CD8-positive, alpha-beta memory T cell (primary cell): Measurements from ENCODE around the gene VIL1. TPM values are rescaled to one million over a fixed set of nuclear protein-coding genes. Genes with fewer than 3 reads are reported as not detected.
A peak's percentile ranks its signal among the peaks of the same experiment; 100 is the strongest.

ENCODE experiments used
- CTCF ChIA-PET: fragments of 350-600 bp; sonication (Branson Sonifier 250); formaldehyde crosslinking; loops from one replicate; lab custom pipeline; 2021; ENCODE audit warnings: antibody characterized with exemption; lab: Charles Lee
- POLR2A ChIA-PET: fragments of 350-600 bp; sonication (Branson Sonifier 250); formaldehyde crosslinking; loops from one replicate; lab custom pipeline; 2021; ENCODE audit warnings: antibody characterized with exemption; lab: Charles Lee
- DNase-seq, 5 donors: peaks; one replicate each; pipeline versions ENCODE4 v3.0.0 to v3.0.0-alpha.2; 2020 to 2022; ENCODE audit warnings: mixed read lengths in 1 of 5
- H3K27ac ChIP-seq: one replicate; pipeline ENCODE4 v1.7.0; 2013; ENCODE audit warnings: low read depth, mild to moderate bottlenecking, low read length, moderate library complexity
- H3K27me3 ChIP-seq: 2 replicates; pipeline ENCODE4 v1.7.0; 2013; ENCODE audit warnings: low read length, mild to moderate bottlenecking; ENCODE audit not compliant: insufficient read depth, poor library complexity, severe bottlenecking
- H3K36me3 ChIP-seq: 2 replicates; pipeline ENCODE4 v1.7.0; 2013; ENCODE audit warnings: mild to moderate bottlenecking, low read length, moderate library complexity; ENCODE audit not compliant: insufficient read depth
- H3K4me1 ChIP-seq: 2 replicates; pipeline ENCODE4 v1.7.0; 2013; ENCODE audit warnings: mild to moderate bottlenecking, low read length, moderate library complexity; ENCODE audit not compliant: insufficient read depth
- H3K4me3 ChIP-seq: 2 replicates; pipeline ENCODE4 v1.7.0; 2013; ENCODE audit warnings: mild to moderate bottlenecking, low read length
- H3K9me3 ChIP-seq: 2 replicates; pipeline ENCODE4 v1.7.0; 2013; ENCODE audit warnings: mild to moderate bottlenecking, low read length
- H3K27ac Mint-ChIP-seq, 8 donors: one replicate each; pipeline ENCODE4 v1.8.0; 2020 to 2021; ENCODE audit warnings: mixed read lengths in 8 of 8, mild to moderate bottlenecking in 6 of 8, inconsistent platforms in 3 of 8, moderate library complexity in 3 of 8
- H3K27me3 Mint-ChIP-seq, 2 donors: one replicate each; pipeline ENCODE4 v1.8.0; 2020 to 2021; ENCODE audit warnings: mixed read lengths in 2 of 2, mild to moderate bottlenecking in 1 of 2, moderate library complexity in 1 of 2
- H3K36me3 Mint-ChIP-seq, 3 donors: one replicate each; pipeline ENCODE4 v1.8.0; 2020 to 2021; ENCODE audit warnings: mixed read lengths in 3 of 3, inconsistent platforms in 1 of 3, mild to moderate bottlenecking in 1 of 3
- H3K4me1 Mint-ChIP-seq, 3 donors: one replicate each; pipeline ENCODE4 v1.8.0; 2020 to 2021; ENCODE audit warnings: mixed read lengths in 3 of 3, inconsistent platforms in 1 of 3, mild to moderate bottlenecking in 1 of 3
- H3K4me3 Mint-ChIP-seq, 7 donors: one replicate each; pipeline ENCODE4 v1.8.0; 2020 to 2021; ENCODE audit warnings: mixed read lengths in 7 of 7, mild to moderate bottlenecking in 6 of 7, moderate library complexity in 4 of 7, inconsistent platforms in 2 of 7
- H3K9me3 Mint-ChIP-seq, 5 donors: one replicate each; pipeline ENCODE4 v1.8.0; 2020 to 2022; ENCODE audit warnings: mixed read lengths in 5 of 5, mild to moderate bottlenecking in 3 of 5, moderate library complexity in 2 of 5, inconsistent platforms in 1 of 5
- polyA plus RNA-seq: library from polyadenylated mRNA; unstranded; fragments of 300-500 nt; fragmentation: Illumina TruSeq; gene quantifications from one replicate; pipeline ENCODE4 v1.2.3, GENCODE V29; 2021
- total RNA-seq, 2 experiments: library from RNA; stranded (reverse); gene quantifications; one replicate each; pipeline ENCODE4 v1.2.3, GENCODE V29; 2021

VIL1 gene
- total and polyA plus RNA-seq, 3 experiments from 2014 or later, result not detected

GRCh38 chr2:218434456-218434855 is 15.5 kb downstream of the VIL1 start:
- Histone ChIP-seq H3K9me3 (no peaks in the 10 kb centered on the region), H3K4me3 (no peak overlapping the region), H3K36me3 (no peaks in the 10 kb centered on the region), H3K27me3 (no peaks in the 10 kb centered on the region), H3K4me1 (no peaks in the 10 kb centered on the region), H3K27ac (no peak overlapping the region)
- Mint-ChIP-seq H3K4me3 (no peak overlapping the region), H3K27ac (no peak overlapping the region), H3K27me3 (peaks cover 3 to 6% of the 10 kb centered on the region in 2 donors), H3K36me3 (no peaks in the 10 kb centered on the region), H3K4me1 (peaks cover 0 to 5% (median 0%) of the 10 kb centered on the region in 3 donors), H3K9me3 (no peaks in the 10 kb centered on the region)
- no peak for DNase-seq
- ChIA-PET POLR2A (no interaction called here), CTCF (no interaction called here)

DNA sequence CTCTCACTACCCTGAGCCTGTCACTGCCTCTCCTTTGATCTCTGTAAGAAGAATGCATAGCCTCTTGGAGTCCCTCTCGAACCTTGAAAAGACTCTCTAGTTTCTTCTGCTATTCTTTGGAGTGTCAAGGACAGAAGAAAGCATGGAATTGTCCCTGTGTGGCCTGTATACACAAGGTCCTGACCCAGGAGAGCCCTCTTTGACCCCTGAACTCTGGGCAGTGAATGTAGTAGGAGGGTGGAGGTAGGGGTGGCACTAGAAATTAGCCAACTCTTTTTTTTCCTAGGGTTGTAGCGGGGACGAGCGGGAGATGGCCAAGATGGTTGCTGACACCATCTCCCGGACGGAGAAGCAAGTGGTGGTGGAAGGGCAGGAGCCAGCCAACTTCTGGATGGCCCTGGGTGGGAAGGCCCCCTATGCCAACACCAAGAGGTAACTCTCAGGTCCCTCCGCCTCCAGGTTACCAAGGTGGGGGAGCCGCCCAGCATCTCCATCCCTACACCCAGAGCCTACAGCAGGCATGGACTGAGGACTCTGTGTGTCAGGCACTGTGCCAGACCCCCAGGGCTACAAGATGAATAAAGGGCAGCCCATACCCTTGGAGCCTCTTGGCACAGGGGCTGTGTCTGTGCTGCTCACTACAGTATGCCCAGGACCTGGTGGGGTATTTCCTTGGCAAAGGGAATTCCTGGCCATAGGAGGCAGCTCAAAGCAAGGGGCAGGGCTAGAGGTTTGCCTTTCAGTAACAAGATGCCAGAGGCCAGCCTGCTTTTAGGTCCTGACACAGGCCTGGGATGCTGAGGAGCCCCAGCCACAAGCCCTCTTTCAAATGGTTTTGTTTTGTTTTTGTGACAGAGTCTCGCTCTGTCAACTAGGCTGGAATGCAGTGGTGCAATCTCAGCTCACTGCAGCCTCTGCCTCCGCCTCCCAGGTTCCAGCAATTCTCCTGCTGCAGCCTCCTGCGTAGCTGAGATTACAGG is 16.4 kb downstream of the VIL1 start:
- no peaks in the 10 kb centered on the region for H3K9me3 ChIP-seq
- POLR2A ChIA-PET, result no interaction called here
- H3K9me3 Mint-ChIP-seq, result no peaks in the 10 kb centered on the region
- H3K36me3 ChIP-seq, result no peaks in the 10 kb centered on the region
- H3K4me1 Mint-ChIP-seq, result peaks cover 0 to 2% (median 0%) of the 10 kb centered on the region in 3 donors
- no peak overlapping the region for H3K4me3 ChIP-seq
- no peak overlapping the region for H3K27ac ChIP-seq
- H3K27ac Mint-ChIP-seq, result peak overlapping the region in 1 of 8 donors; percentile 45
- H3K27me3 Mint-ChIP-seq, result peaks cover 3 to 6% of the 10 kb centered on the region in 2 donors
- H3K4me1 ChIP-seq, result no peaks in the 10 kb centered on the region
- H3K27me3 ChIP-seq, result no peaks in the 10 kb centered on the region
- H3K4me3 Mint-ChIP-seq, result no peak overlapping the region
- H3K36me3 Mint-ChIP-seq, result no peaks in the 10 kb centered on the region
- no peak for DNase-seq
- CTCF ChIA-PET, result no interaction called here

DNA sequence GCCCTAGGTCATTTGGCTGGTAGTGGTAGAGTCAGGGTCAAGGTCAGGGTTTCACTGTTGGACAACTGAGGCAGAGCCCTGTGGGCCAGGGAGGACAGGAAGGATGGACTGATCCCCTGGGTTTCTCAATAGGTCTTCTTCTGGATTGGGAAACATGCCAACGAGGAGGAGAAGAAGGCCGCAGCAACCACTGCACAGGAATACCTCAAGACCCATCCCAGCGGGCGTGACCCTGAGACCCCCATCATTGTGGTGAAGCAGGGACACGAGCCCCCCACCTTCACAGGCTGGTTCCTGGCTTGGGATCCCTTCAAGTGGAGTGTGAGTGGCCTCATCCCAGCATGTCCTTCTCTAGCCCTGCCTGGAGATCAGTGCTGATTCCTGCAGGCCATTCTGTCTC is 18.1 kb downstream of the VIL1 start:
- Histone ChIP-seq H3K27ac (no peak overlapping the region), H3K4me1 (no peaks in the 10 kb centered on the region), H3K4me3 (no peak overlapping the region), H3K36me3 (no peaks in the 10 kb centered on the region), H3K27me3 (no peaks in the 10 kb centered on the region), H3K9me3 (no peaks in the 10 kb centered on the region)
- POLR2A ChIA-PET, result no interaction called here
- no peak overlapping the region for H3K4me3 Mint-ChIP-seq
- no peak for DNase-seq
- H3K36me3 Mint-ChIP-seq, result no peaks in the 10 kb centered on the region
- peaks cover 3 to 4% of the 10 kb centered on the region in 2 donors for H3K27me3 Mint-ChIP-seq
- H3K27ac Mint-ChIP-seq, result peak overlapping the region in 2 of 8 donors; percentile 36 to 38
- no peaks in the 10 kb centered on the region for H3K9me3 Mint-ChIP-seq
- CTCF ChIA-PET, result interaction anchor here (1.8 kb wide), 1 partner anchor 31 kb away, joined by 3 read pairs; no protein-coding TSS in a partner anchor
- H3K4me1 Mint-ChIP-seq, result no peaks in the 10 kb centered on the region

GRCh38 chr2:218437969-218438368 is 19.0 kb downstream of the VIL1 start:
- Histone ChIP-seq H3K4me3 (no peak overlapping the region), H3K9me3 (no peaks in the 10 kb centered on the region), H3K4me1 (no peaks in the 10 kb centered on the region), H3K36me3 (no peaks in the 10 kb centered on the region), H3K27ac (no peak overlapping the region), H3K27me3 (no peaks in the 10 kb centered on the region)
- POLR2A ChIA-PET, result no interaction called here
- H3K4me1 Mint-ChIP-seq, result no peaks in the 10 kb centered on the region
- no peak overlapping the region for H3K4me3 Mint-ChIP-seq
- CTCF ChIA-PET, result interaction anchor here (1.8 kb wide), 1 partner anchor 31 kb away, joined by 3 read pairs; no protein-coding TSS in a partner anchor
- H3K27ac Mint-ChIP-seq, result peak overlapping the region in 4 of 8 donors; percentile 14 to 89 (median 64)
- no peak for DNase-seq
- no peaks in the 10 kb centered on the region for H3K27me3 Mint-ChIP-seq
- H3K9me3 Mint-ChIP-seq, result no peaks in the 10 kb centered on the region
- no peaks in the 10 kb centered on the region for H3K36me3 Mint-ChIP-seq

- POLR2A ChIA-PET, result no interaction called here
- CTCF ChIA-PET, result interaction anchor here (1.8 kb wide), 1 partner anchor 32 kb away, joined by 3 read pairs; no protein-coding TSS in a partner anchor
- no peak overlapping the region for H3K4me3 Mint-ChIP-seq
Measured at GRCh38 chr2:218438596-218438995, 19.7 kb downstream of the VIL1 start.

GRCh38 chr2:218444692-218445357 is 25.9 kb downstream of the VIL1 start:
- H3K4me1 ChIP-seq, result no peaks in the 10 kb centered on the region
- peaks cover 0 to 22% (median 3%) of the 10 kb centered on the region in 3 donors for H3K36me3 Mint-ChIP-seq
- no peak for DNase-seq
- H3K27ac Mint-ChIP-seq, result peak overlapping the region in 2 of 8 donors; percentile 3 to 57
- H3K9me3 Mint-ChIP-seq, result no peaks in the 10 kb centered on the region
- no peak overlapping the region for H3K4me3 ChIP-seq
- CTCF ChIA-PET, result interaction anchor here (1.5 kb wide), 1 partner anchor 18 kb away, joined by 3 read pairs; no protein-coding TSS in a partner anchor
- no peak overlapping the region for H3K4me3 Mint-ChIP-seq
- POLR2A ChIA-PET, result no interaction called here
- no peaks in the 10 kb centered on the region for H3K27me3 ChIP-seq
- no peak overlapping the region for H3K27ac ChIP-seq
- peaks cover 0 to 2% (median 0%) of the 10 kb centered on the region in 3 donors for H3K4me1 Mint-ChIP-seq
- H3K9me3 ChIP-seq, result no peaks in the 10 kb centered on the region
- no peaks in the 10 kb centered on the region for H3K27me3 Mint-ChIP-seq
- H3K36me3 ChIP-seq, result no peaks in the 10 kb centered on the region

More at GRCh38 chr2:218438596-218438995, 19.7 kb downstream of the VIL1 start:
- H3K27ac Mint-ChIP-seq, result peak overlapping the region in 1 of 8 donors; percentile 89
- Histone ChIP-seq H3K4me1 (no peaks in the 10 kb centered on the region), H3K27me3 (no peaks in the 10 kb centered on the region), H3K27ac (no peak overlapping the region), H3K4me3 (no peak overlapping the region), H3K9me3 (no peaks in the 10 kb centered on the region), H3K36me3 (no peaks in the 10 kb centered on the region)
- no peaks in the 10 kb centered on the region for H3K27me3 Mint-ChIP-seq
- no peak for DNase-seq
- H3K36me3 Mint-ChIP-seq, result no peaks in the 10 kb centered on the region
- H3K4me1 Mint-ChIP-seq, result no peaks in the 10 kb centered on the region
- H3K9me3 Mint-ChIP-seq, result no peaks in the 10 kb centered on the region

- no peak overlapping the region for H3K4me3 Mint-ChIP-seq
- Histone ChIP-seq H3K27me3 (no peaks in the 10 kb centered on the region), H3K4me3 (no peak overlapping the region), H3K36me3 (no peaks in the 10 kb centered on the region), H3K9me3 (no peaks in the 10 kb centered on the region), H3K27ac (no peak overlapping the region), H3K4me1 (no peaks in the 10 kb centered on the region)
- peaks cover 0 to 30% (median 3%) of the 10 kb centered on the region in 3 donors for H3K36me3 Mint-ChIP-seq
- DNase-seq, result no peak
- H3K27ac Mint-ChIP-seq, result no peak overlapping the region
- H3K4me1 Mint-ChIP-seq, result peaks cover 0 to 2% (median 0%) of the 10 kb centered on the region in 3 donors
- no peaks in the 10 kb centered on the region for H3K27me3 Mint-ChIP-seq
- no peaks in the 10 kb centered on the region for H3K9me3 Mint-ChIP-seq
- ChIA-PET POLR2A (no interaction called here), CTCF (interaction anchor here (1.5 kb wide), 1 partner anchor 17 kb away, joined by 3 read pairs; no protein-coding TSS in a partner anchor)
Measured at GRCh38 chr2:218445602-218446001, 26.7 kb downstream of the VIL1 start.
